CD8-positive, alpha-beta memory T cell (primary cell): ENCODE measurements around the gene LPP. TPM values are rescaled to one million over a fixed set of nuclear protein-coding genes. Genes with fewer than 3 reads are reported as not detected.
A peak's percentile ranks its signal among the peaks of the same experiment; 100 is the strongest.

Source experiments
- CTCF ChIA-PET: fragments of 350-600 bp; sonication (Branson Sonifier 250); formaldehyde crosslinking; loops from one replicate; lab custom pipeline; 2021; ENCODE audit warnings: antibody characterized with exemption; lab: Charles Lee
- POLR2A ChIA-PET: fragments of 350-600 bp; sonication (Branson Sonifier 250); formaldehyde crosslinking; loops from one replicate; lab custom pipeline; 2021; ENCODE audit warnings: antibody characterized with exemption; lab: Charles Lee
- DNase-seq, 5 donors: peaks; one replicate each; pipeline versions ENCODE4 v3.0.0 to v3.0.0-alpha.2; 2020 to 2022; ENCODE audit warnings: mixed read lengths in 1 of 5
- H3K27ac ChIP-seq: one replicate; pipeline ENCODE4 v1.7.0; 2013; ENCODE audit warnings: low read depth, mild to moderate bottlenecking, low read length, moderate library complexity
- H3K27me3 ChIP-seq: 2 replicates; pipeline ENCODE4 v1.7.0; 2013; ENCODE audit warnings: low read length, mild to moderate bottlenecking; ENCODE audit not compliant: insufficient read depth, poor library complexity, severe bottlenecking
- H3K36me3 ChIP-seq: 2 replicates; pipeline ENCODE4 v1.7.0; 2013; ENCODE audit warnings: mild to moderate bottlenecking, low read length, moderate library complexity; ENCODE audit not compliant: insufficient read depth
- H3K4me1 ChIP-seq: 2 replicates; pipeline ENCODE4 v1.7.0; 2013; ENCODE audit warnings: mild to moderate bottlenecking, low read length, moderate library complexity; ENCODE audit not compliant: insufficient read depth
- H3K4me3 ChIP-seq: 2 replicates; pipeline ENCODE4 v1.7.0; 2013; ENCODE audit warnings: mild to moderate bottlenecking, low read length
- H3K9me3 ChIP-seq: 2 replicates; pipeline ENCODE4 v1.7.0; 2013; ENCODE audit warnings: mild to moderate bottlenecking, low read length
- H3K27ac Mint-ChIP-seq, 8 donors: one replicate each; pipeline ENCODE4 v1.8.0; 2020 to 2021; ENCODE audit warnings: mixed read lengths in 8 of 8, mild to moderate bottlenecking in 6 of 8, inconsistent platforms in 3 of 8, moderate library complexity in 3 of 8
- H3K27me3 Mint-ChIP-seq, 2 donors: one replicate each; pipeline ENCODE4 v1.8.0; 2020 to 2021; ENCODE audit warnings: mixed read lengths in 2 of 2, mild to moderate bottlenecking in 1 of 2, moderate library complexity in 1 of 2
- H3K36me3 Mint-ChIP-seq, 3 donors: one replicate each; pipeline ENCODE4 v1.8.0; 2020 to 2021; ENCODE audit warnings: mixed read lengths in 3 of 3, inconsistent platforms in 1 of 3, mild to moderate bottlenecking in 1 of 3
- H3K4me1 Mint-ChIP-seq, 3 donors: one replicate each; pipeline ENCODE4 v1.8.0; 2020 to 2021; ENCODE audit warnings: mixed read lengths in 3 of 3, inconsistent platforms in 1 of 3, mild to moderate bottlenecking in 1 of 3
- H3K4me3 Mint-ChIP-seq, 7 donors: one replicate each; pipeline ENCODE4 v1.8.0; 2020 to 2021; ENCODE audit warnings: mixed read lengths in 7 of 7, mild to moderate bottlenecking in 6 of 7, moderate library complexity in 4 of 7, inconsistent platforms in 2 of 7
- H3K9me3 Mint-ChIP-seq, 5 donors: one replicate each; pipeline ENCODE4 v1.8.0; 2020 to 2022; ENCODE audit warnings: mixed read lengths in 5 of 5, mild to moderate bottlenecking in 3 of 5, moderate library complexity in 2 of 5, inconsistent platforms in 1 of 5
- polyA plus RNA-seq: library from polyadenylated mRNA; unstranded; fragments of 300-500 nt; fragmentation: Illumina TruSeq; gene quantifications from one replicate; pipeline ENCODE4 v1.2.3, GENCODE V29; 2021
- total RNA-seq, 2 experiments: library from RNA; stranded (reverse); gene quantifications; one replicate each; pipeline ENCODE4 v1.2.3, GENCODE V29; 2021

LPP gene
- total and polyA plus RNA-seq, 3 experiments from 2014 or later: 13.4 to 23.5 (median 18.0) TPM

DNA sequence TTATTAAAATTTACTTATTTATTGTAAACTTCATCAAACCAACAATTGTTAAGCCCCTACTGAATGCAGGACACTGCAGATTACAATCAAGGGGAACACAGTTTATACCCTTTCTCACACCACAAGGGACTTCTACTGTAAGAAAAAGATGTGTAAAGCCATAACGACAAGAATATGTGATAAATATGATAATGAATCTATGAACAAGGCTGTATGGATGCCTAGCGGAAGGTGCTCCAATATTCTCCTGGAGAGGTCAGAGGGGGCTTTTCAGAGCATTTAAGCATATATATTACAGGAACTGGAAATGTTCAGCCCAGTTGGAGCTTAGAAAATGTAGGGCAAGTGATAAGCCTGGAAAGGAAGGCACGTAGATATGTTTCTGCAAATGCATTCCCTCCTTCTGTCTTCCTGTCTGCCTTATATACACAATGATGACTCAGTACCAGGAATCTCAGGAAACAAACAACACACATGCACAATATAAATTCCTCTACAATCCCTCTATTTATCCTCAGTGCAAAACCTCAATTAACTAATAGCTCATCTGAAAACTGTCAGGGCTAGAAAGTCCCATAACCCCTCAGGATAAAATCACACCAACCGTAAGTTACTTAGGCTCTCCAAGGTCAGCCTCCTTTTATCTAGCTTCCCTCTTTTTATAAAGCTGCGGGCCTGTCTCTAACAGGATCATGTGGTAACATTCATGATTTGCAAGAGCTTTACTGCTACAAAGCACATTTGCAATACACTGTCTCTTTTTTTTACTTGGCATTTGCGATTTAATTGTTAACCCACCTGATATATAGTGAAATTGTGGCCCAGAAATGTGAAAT, 393.1 kb downstream of the LPP start:
- H3K9me3 Mint-ChIP-seq: peaks cover 0 to 5% (median 0%) of the 10 kb centered on the region in 5 donors
- H3K27ac ChIP-seq: no peak overlapping the region
- peaks cover 0 to 7% (median 5%) of the 10 kb centered on the region in 3 donors for H3K36me3 Mint-ChIP-seq
- no peaks in the 10 kb centered on the region for H3K9me3 ChIP-seq
- H3K36me3 ChIP-seq: no peaks in the 10 kb centered on the region
- ChIA-PET CTCF (interaction anchor here (0.6 to 1.2 kb wide), 3 partner anchors 806 to 1979 kb away, joined by 3 read pairs; no protein-coding TSS in a partner anchor), POLR2A (no interaction called here)
- H3K4me1 Mint-ChIP-seq: peaks cover 3 to 16% (median 10%) of the 10 kb centered on the region in 3 donors
- H3K27me3 Mint-ChIP-seq: peaks cover 0 to 2% of the 10 kb centered on the region in 2 donors
- no peaks in the 10 kb centered on the region for H3K27me3 ChIP-seq
- no peak for DNase-seq
- no peak overlapping the region for H3K4me3 ChIP-seq
- peak overlapping the region in 1 of 8 donors; percentile 20 for H3K27ac Mint-ChIP-seq
- no peak overlapping the region for H3K4me3 Mint-ChIP-seq
- H3K4me1 ChIP-seq: no peaks in the 10 kb centered on the region

GRCh38 chr3:188553569-188553968, 399.6 kb downstream of the LPP start:
- Histone ChIP-seq H3K36me3 (no peaks in the 10 kb centered on the region), H3K27me3 (no peaks in the 10 kb centered on the region), H3K4me1 (peaks cover 28% of the 10 kb centered on the region), H3K4me3 (no peak overlapping the region), H3K9me3 (no peaks in the 10 kb centered on the region), H3K27ac (no peak overlapping the region)
- ChIA-PET CTCF (interaction anchor here (0.7 to 2.2 kb wide), 4 partner anchors 11 to 815 kb away, joined by 3 to 6 read pairs (median 4); no protein-coding TSS in a partner anchor), POLR2A (interaction anchor here (1.8 kb wide), 1 partner anchor 808 kb away, joined by 5 read pairs; the partner anchor contains the start of gene BCL6)
- peak overlapping the region in 5 of 7 donors; percentile 10 to 63 (median 55) for H3K4me3 Mint-ChIP-seq
- peak overlapping the region in 5 of 8 donors; percentile 31 to 91 (median 77) for H3K27ac Mint-ChIP-seq
- H3K9me3 Mint-ChIP-seq: peaks cover 0 to 5% (median 0%) of the 10 kb centered on the region in 5 donors
- peak; percentile 1 to 72 (median 30) for DNase-seq
- peaks cover 12 to 17% (median 13%) of the 10 kb centered on the region in 3 donors for H3K4me1 Mint-ChIP-seq
- no peaks in the 10 kb centered on the region for H3K27me3 Mint-ChIP-seq
- H3K36me3 Mint-ChIP-seq: peaks cover 1 to 10% (median 3%) of the 10 kb centered on the region in 3 donors

DNA sequence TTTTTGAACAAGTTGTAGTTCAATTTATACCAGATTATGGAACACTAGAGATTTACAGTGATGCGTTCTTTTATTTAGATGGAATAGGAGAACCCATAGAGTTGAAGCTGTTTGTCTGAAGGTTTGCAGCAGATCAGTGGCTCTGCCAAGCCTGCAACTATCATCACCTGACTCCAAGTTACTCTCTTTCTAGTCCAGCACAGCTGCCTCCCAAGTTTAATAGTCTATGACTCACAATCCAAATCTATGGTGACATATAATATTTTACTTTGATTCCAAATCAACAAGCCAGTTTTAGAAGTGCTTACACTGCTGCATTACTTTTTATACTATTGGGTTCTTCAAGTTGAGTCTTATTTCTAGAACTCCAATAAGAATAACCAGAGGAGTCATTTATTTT, 400.4 kb downstream of the LPP start:
- Histone ChIP-seq H3K9me3 (no peaks in the 10 kb centered on the region), H3K36me3 (no peaks in the 10 kb centered on the region), H3K27ac (no peak overlapping the region), H3K4me1 (peaks cover 28% of the 10 kb centered on the region), H3K4me3 (no peak overlapping the region), H3K27me3 (no peaks in the 10 kb centered on the region)
- CTCF ChIA-PET: interaction anchor here (1.2 kb wide), 1 partner anchor 814 kb away, joined by 4 read pairs; no protein-coding TSS in a partner anchor
- POLR2A ChIA-PET: no interaction called here
- H3K9me3 Mint-ChIP-seq: peaks cover 0 to 5% (median 0%) of the 10 kb centered on the region in 5 donors
- DNase-seq: no peak
- H3K27ac Mint-ChIP-seq: no peak overlapping the region
- H3K4me1 Mint-ChIP-seq: peaks cover 17 to 25% (median 21%) of the 10 kb centered on the region in 3 donors
- no peaks in the 10 kb centered on the region for H3K27me3 Mint-ChIP-seq
- peaks cover 1 to 18% (median 2%) of the 10 kb centered on the region in 3 donors for H3K36me3 Mint-ChIP-seq
- H3K4me3 Mint-ChIP-seq: peak overlapping the region in 2 of 7 donors; percentile 27 to 55

GRCh38 chr3:188557235-188557634, 403.3 kb downstream of the LPP start:
- Histone ChIP-seq H3K4me3 (no peak overlapping the region), H3K9me3 (no peaks in the 10 kb centered on the region), H3K27me3 (no peaks in the 10 kb centered on the region), H3K36me3 (no peaks in the 10 kb centered on the region), H3K27ac (no peak overlapping the region), H3K4me1 (peaks cover 28% of the 10 kb centered on the region)
- DNase-seq: no peak
- Mint-ChIP-seq H3K4me1 (peaks cover 25 to 43% (median 35%) of the 10 kb centered on the region in 3 donors), H3K4me3 (no peak overlapping the region), H3K27ac (no peak overlapping the region), H3K27me3 (no peaks in the 10 kb centered on the region), H3K9me3 (no peaks in the 10 kb centered on the region), H3K36me3 (peaks cover 0 to 13% (median 1%) of the 10 kb centered on the region in 3 donors)
- CTCF ChIA-PET: no interaction called here
- POLR2A ChIA-PET: no interaction called here

DNA sequence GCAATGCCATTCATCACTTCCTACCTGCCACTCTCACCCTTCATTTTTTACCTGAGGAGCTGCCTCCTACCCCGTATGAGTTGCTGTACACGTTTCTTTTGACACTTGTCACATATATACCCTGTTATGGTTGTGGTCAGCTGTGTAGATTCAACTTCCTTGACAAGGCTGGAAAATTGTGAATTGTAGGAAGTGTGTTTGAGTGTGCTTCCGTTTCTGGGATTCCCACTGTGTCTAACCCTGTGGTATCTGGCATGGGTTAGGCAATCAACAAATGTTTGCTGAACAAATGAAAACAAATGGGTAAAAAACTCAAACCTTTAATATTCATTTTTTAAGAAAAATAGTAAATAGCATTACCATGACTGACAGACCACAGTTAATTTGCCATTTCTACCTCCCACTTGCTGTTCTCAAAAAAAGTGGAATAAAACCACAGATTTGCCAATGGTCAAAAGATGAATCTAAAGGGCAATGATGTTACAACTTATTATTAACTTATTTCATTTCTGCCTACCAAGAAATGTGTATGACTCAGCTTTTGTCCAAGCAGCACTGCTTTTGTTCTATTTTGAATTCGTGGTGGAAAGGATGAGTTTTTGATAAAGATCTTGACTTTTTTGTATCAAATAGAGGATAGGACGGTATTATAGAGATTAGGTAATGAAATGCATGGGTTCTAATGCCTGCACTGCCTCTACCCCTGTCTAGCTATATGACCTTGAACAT, 404.6 kb downstream of the LPP start:
- Histone ChIP-seq H3K4me3 (no peak overlapping the region), H3K27ac (no peak overlapping the region), H3K27me3 (no peaks in the 10 kb centered on the region), H3K4me1 (peaks cover 15% of the 10 kb centered on the region), H3K36me3 (no peaks in the 10 kb centered on the region), H3K9me3 (no peaks in the 10 kb centered on the region)
- Mint-ChIP-seq H3K4me1 (peaks cover 26 to 51% (median 36%) of the 10 kb centered on the region in 3 donors), H3K36me3 (peaks cover 0 to 9% (median 1%) of the 10 kb centered on the region in 3 donors), H3K27ac (peak overlapping the region in 5 of 8 donors; percentile 14 to 84 (median 48)), H3K4me3 (peak overlapping the region in 3 of 7 donors; percentile 25 to 46 (median 45)), H3K9me3 (no peaks in the 10 kb centered on the region), H3K27me3 (no peaks in the 10 kb centered on the region)
- no peak for DNase-seq
- ChIA-PET CTCF (interaction anchor here (1.0 kb wide), 1 partner anchor 818 kb away, joined by 4 read pairs; no protein-coding TSS in a partner anchor), POLR2A (no interaction called here)

- peaks cover 0 to 9% (median 1%) of the 10 kb centered on the region in 3 donors for H3K36me3 Mint-ChIP-seq
- peaks cover 28 to 51% (median 36%) of the 10 kb centered on the region in 3 donors for H3K4me1 Mint-ChIP-seq
- no peaks in the 10 kb centered on the region for H3K27me3 ChIP-seq
- no peaks in the 10 kb centered on the region for H3K36me3 ChIP-seq
- peak overlapping the region in 2 of 8 donors; percentile 6 to 17 for H3K27ac Mint-ChIP-seq
- no peak overlapping the region for H3K4me3 ChIP-seq
- no peak overlapping the region for H3K27ac ChIP-seq
- ChIA-PET CTCF (interaction anchor here (1.0 kb wide), 1 partner anchor 819 kb away, joined by 4 read pairs; no protein-coding TSS in a partner anchor), POLR2A (no interaction called here)
- peaks cover 15% of the 10 kb centered on the region for H3K4me1 ChIP-seq
- H3K27me3 Mint-ChIP-seq: no peaks in the 10 kb centered on the region
- no peaks in the 10 kb centered on the region for H3K9me3 ChIP-seq
- H3K4me3 Mint-ChIP-seq: no peak overlapping the region
- no peak for DNase-seq
- no peaks in the 10 kb centered on the region for H3K9me3 Mint-ChIP-seq
Measured at GRCh38 chr3:188559072-188559429, 405.1 kb downstream of the LPP start.

DNA sequence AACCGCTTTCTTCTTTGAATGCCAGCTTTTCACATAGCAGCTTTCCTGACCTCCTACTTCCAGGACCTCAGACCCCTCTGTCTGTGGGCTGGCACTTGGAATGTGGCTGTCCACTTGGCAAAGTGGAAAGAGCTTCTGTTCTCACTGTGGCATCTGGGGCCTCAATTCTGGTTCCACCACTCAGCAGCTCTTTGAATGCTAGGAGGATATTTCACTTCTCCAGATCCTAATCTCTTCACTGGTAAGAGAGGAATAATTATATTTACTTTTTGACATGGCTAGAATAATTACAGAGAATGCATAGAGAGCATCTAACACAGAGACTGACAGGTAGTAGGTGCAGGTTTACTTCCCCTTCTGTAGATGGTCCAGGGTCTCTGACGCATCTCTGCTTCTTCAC, 405.9 kb downstream of the LPP start:
- no peaks in the 10 kb centered on the region for H3K27me3 Mint-ChIP-seq
- DNase-seq: no peak
- POLR2A ChIA-PET: no interaction called here
- no peak overlapping the region for H3K27ac Mint-ChIP-seq
- H3K9me3 ChIP-seq: no peaks in the 10 kb centered on the region
- peaks cover 0 to 9% (median 1%) of the 10 kb centered on the region in 3 donors for H3K36me3 Mint-ChIP-seq
- H3K27me3 ChIP-seq: no peaks in the 10 kb centered on the region
- peaks cover 7% of the 10 kb centered on the region for H3K4me1 ChIP-seq
- peaks cover 28 to 51% (median 36%) of the 10 kb centered on the region in 3 donors for H3K4me1 Mint-ChIP-seq
- no peaks in the 10 kb centered on the region for H3K9me3 Mint-ChIP-seq
- no peak overlapping the region for H3K27ac ChIP-seq
- no peaks in the 10 kb centered on the region for H3K36me3 ChIP-seq
- CTCF ChIA-PET: no interaction called here
- H3K4me3 Mint-ChIP-seq: no peak overlapping the region
- H3K4me3 ChIP-seq: no peak overlapping the region
